Measurements from ENCODE around the gene ANKFY1. TPM values are rescaled to one million over a fixed set of nuclear protein-coding genes. Genes with fewer than 3 reads are reported as not detected.

ANKFY1 gene
- total and polyA plus RNA-seq, 2 donors (not counting 3 experiments of a cell fraction or from before 2014, with no cell fraction given): 30.6 to 51.1 TPM

GRCh38 chr17:4154201-4154600 lies 109.6 kb downstream of the ANKFY1 start:
- Histone ChIP-seq H3K4me1 (ENCODE audit: control insufficient read depth, extremely low read depth, insufficient read depth, low read length) (no peaks in the 10 kb centered on the region), H3K9ac (replicated peaks; ENCODE audit: extremely low read depth, insufficient read depth, low read length) (no peak overlapping the region), H3K27ac (ENCODE audit: insufficient read depth, low read depth, low read length) (no peak overlapping the region), H3K4me3 (replicated peaks in 1 of 3; ENCODE audit: insufficient read depth in 1 of 3, low read depth in 1 of 3, low read length in 3 of 3) (no peak overlapping the region), H3K9me1 (replicated peaks; ENCODE audit: control insufficient read depth, extremely low read depth, insufficient read depth, low read length) (no peaks in the 10 kb centered on the region), H4K20me1 (replicated peaks; ENCODE audit: control insufficient read depth, extremely low read depth, insufficient read depth, low read length) (no peaks in the 10 kb centered on the region), H3K79me2 (ENCODE audit: control insufficient read depth, insufficient read depth, low read length) (no peaks in the 10 kb centered on the region), H3K4me2 (ENCODE audit: insufficient read depth, low read length) (no peak overlapping the region), H2AFZ (ENCODE audit: low read depth, low read length) (no peak overlapping the region), H3K36me3 (ENCODE audit: control insufficient read depth in 2 of 2, extremely low read depth in 1 of 2, insufficient read depth in 2 of 2, low read length in 2 of 2) (no peaks in the 10 kb centered on the region), H3K9me3 (replicated peaks; ENCODE audit: control insufficient read depth, insufficient read depth, low read length) (no peaks in the 10 kb centered on the region), H3K27me3 (ENCODE audit: control insufficient read depth in 2 of 2, insufficient read depth in 2 of 2, low read length in 2 of 2) (no peaks in the 10 kb centered on the region)
- POLR2A ChIA-PET: no interaction called here
- DNase-seq (ENCODE audit: low read depth, low spot score): no peak
- no peak for TF ChIP-seq MAX (IDR thresholded peaks at IDR 0.05; ENCODE audit: insufficient read depth, insufficient read length)
- TF ChIP-seq GATA2 (IDR thresholded peaks at IDR 0.05; ENCODE audit: insufficient read depth, insufficient read length, low read depth, low read length): no peak
- no peak for TF ChIP-seq POLR2A (IDR thresholded peaks at IDR 0.05; ENCODE audit: low read depth, low read length)
- TF ChIP-seq JUN (IDR thresholded peaks at IDR 0.05; ENCODE audit: borderline replicate concordance, insufficient read depth, insufficient read length, low read depth): no peak
- no peak for TF ChIP-seq EZH2 (IDR thresholded peaks at IDR 0.05; ENCODE audit: borderline replicate concordance, low read depth, low read length, severe bottlenecking)
- BruUV-seq (replicated peaks): no TSS peak
- dilution Hi-C loops (cut with MboI; ENCODE audit: extremely low pct_ligation_motif_present, low sequenced_read_pairs) (no loop called here), intact Hi-C loops (cut with micrococcal nuclease) (no loop called here)
- CTCF ChIA-PET: interaction anchor here (1.8 to 1.9 kb wide), 2 partner anchors 10 to 46 kb away, joined by 5 to 8 read pairs; no protein-coding TSS in a partner anchor
- no peak for FAIRE-seq

GRCh38 chr17:4152471-4152870 lies 111.3 kb downstream of the ANKFY1 start:
- Histone ChIP-seq H3K4me3 (replicated peaks in 1 of 3; ENCODE audit: insufficient read depth in 1 of 3, low read depth in 1 of 3, low read length in 3 of 3) (no peak overlapping the region), H3K79me2 (ENCODE audit: control insufficient read depth, insufficient read depth, low read length) (no peaks in the 10 kb centered on the region), H3K4me2 (ENCODE audit: insufficient read depth, low read length) (no peak overlapping the region), H4K20me1 (replicated peaks; ENCODE audit: control insufficient read depth, extremely low read depth, insufficient read depth, low read length) (no peaks in the 10 kb centered on the region), H3K36me3 (ENCODE audit: control insufficient read depth in 2 of 2, extremely low read depth in 1 of 2, insufficient read depth in 2 of 2, low read length in 2 of 2) (no peaks in the 10 kb centered on the region), H3K27me3 (ENCODE audit: control insufficient read depth in 2 of 2, insufficient read depth in 2 of 2, low read length in 2 of 2) (no peaks in the 10 kb centered on the region), H3K9me1 (replicated peaks; ENCODE audit: control insufficient read depth, extremely low read depth, insufficient read depth, low read length) (no peaks in the 10 kb centered on the region), H3K4me1 (ENCODE audit: control insufficient read depth, extremely low read depth, insufficient read depth, low read length) (no peaks in the 10 kb centered on the region), H2AFZ (ENCODE audit: low read depth, low read length) (no peak overlapping the region), H3K9me3 (replicated peaks; ENCODE audit: control insufficient read depth, insufficient read depth, low read length) (no peaks in the 10 kb centered on the region), H3K27ac (ENCODE audit: insufficient read depth, low read depth, low read length) (no peak overlapping the region), H3K9ac (replicated peaks; ENCODE audit: extremely low read depth, insufficient read depth, low read length) (no peak overlapping the region)
- intact Hi-C loops (cut with micrococcal nuclease) (no loop called here), dilution Hi-C loops (cut with MboI; ENCODE audit: extremely low pct_ligation_motif_present, low sequenced_read_pairs) (no loop called here)
- DNase-seq (ENCODE audit: low read depth, low spot score) (no peak), FAIRE-seq (no peak)
- POLR2A ChIA-PET: interaction anchor here (1.0 kb wide), 1 partner anchor 9 kb away, joined by 3 read pairs; no protein-coding TSS in a partner anchor
- BruUV-seq (replicated peaks): no TSS peak
- TF ChIP-seq POLR2A (IDR thresholded peaks at IDR 0.05; ENCODE audit: low read depth, low read length) (no peak), GATA2 (IDR thresholded peaks at IDR 0.05; ENCODE audit: insufficient read depth, insufficient read length, low read depth, low read length) (no peak), EZH2 (IDR thresholded peaks at IDR 0.05; ENCODE audit: borderline replicate concordance, low read depth, low read length, severe bottlenecking) (no peak), POLR2AphosphoS5 (IDR thresholded peaks at IDR 0.05; ENCODE audit: insufficient read depth, low read depth, low read length) (no peak), MAX (IDR thresholded peaks at IDR 0.05; ENCODE audit: insufficient read depth, insufficient read length) (no peak), CTCF (IDR thresholded peaks at IDR 0.05; ENCODE audit: extremely low read depth in 1 of 2, insufficient read depth in 1 of 2, low read depth in 1 of 2, low read length in 2 of 2) (no peak)
- CTCF ChIA-PET: no interaction called here

Measured in endothelial cell of umbilical vein (primary cell).